8988T (cell line): Measurements from ENCODE around the gene C9.
"Not testable (repeated sequence)": the region's sequence is repeated elsewhere in the genome, so short reads cannot be mapped to it uniquely, and the experiment has no call there.

Experiments
- DNase-seq: peaks from one replicate; pipeline ENCODE4 v3.0.0; 2011

C9 gene

GRCh38 chr5:39364367-39364766 lies at the start of gene C9:
C9 (minus strand) TSS chr5:39364495; CDS start chr5:39364464, 31 bp downstream.
- DNase-seq: no peak

GRCh38 chr5:39413771-39414170 lies 49.5 kb upstream of the C9 start:
- no peak for DNase-seq

- DNase-seq: no peak
Observed at GRCh38 chr5:39412721-39413394, 48.6 kb upstream of the C9 start.

GRCh38 chr5:39411985-39412384 lies 47.7 kb upstream of the C9 start:
- DNase-seq: no peak

- no peak for DNase-seq
Observed at GRCh38 chr5:39411061-39411460, 46.8 kb upstream of the C9 start.

GRCh38 chr5:39409033-39409432 lies 44.7 kb upstream of the C9 start:
- no peak for DNase-seq

GRCh38 chr5:39405083-39405843 lies 41.0 kb upstream of the C9 start:
- DNase-seq: no peak

- not testable (repeated sequence) for DNase-seq
Observed at GRCh38 chr5:39403761-39404160, 39.5 kb upstream of the C9 start.

- DNase-seq: not testable (repeated sequence)
Observed at GRCh38 chr5:39402140-39402539, 37.8 kb upstream of the C9 start.

GRCh38 chr5:39400713-39401578 lies 36.7 kb upstream of the C9 start:
- no peak for DNase-seq

- no peak for DNase-seq
Observed at GRCh38 chr5:39399135-39400036, 35.1 kb upstream of the C9 start.

- DNase-seq: no peak
Observed at GRCh38 chr5:39396843-39397242, 32.5 kb upstream of the C9 start.

- DNase-seq: no peak
Observed at GRCh38 chr5:39395521-39395920, 31.2 kb upstream of the C9 start.

GRCh38 chr5:39394946-39395345 lies 30.7 kb upstream of the C9 start:
- DNase-seq: no peak

GRCh38 chr5:39390945-39391344 lies 26.6 kb upstream of the C9 start:
- no peak for DNase-seq

- no peak for DNase-seq
Observed at GRCh38 chr5:39387293-39387692, 23.0 kb upstream of the C9 start.

GRCh38 chr5:39384271-39384670 lies 20.0 kb upstream of the C9 start:
- DNase-seq: no peak

GRCh38 chr5:39381376-39381775 lies 17.1 kb upstream of the C9 start:
- no peak for DNase-seq

GRCh38 chr5:39379693-39380092 lies 15.4 kb upstream of the C9 start:
- no peak for DNase-seq

GRCh38 chr5:39377613-39378012 lies 13.3 kb upstream of the C9 start:
- DNase-seq: no peak

GRCh38 chr5:39376293-39376714 lies 12.0 kb upstream of the C9 start:
- DNase-seq: peak; percentile 33

- DNase-seq: no peak
Observed at GRCh38 chr5:39373791-39374190, 9.5 kb upstream of the C9 start.

- no peak for DNase-seq
Observed at GRCh38 chr5:39371367-39371635, 7.0 kb upstream of the C9 start.
